Adrenal gland (tissue), 12 donors: ENCODE data around the gene VEPH1. TPM values are rescaled to one million over a fixed set of nuclear protein-coding genes. Genes with fewer than 3 reads are reported as not detected.
A peak's percentile ranks its signal among the peaks of the same experiment; 100 is the strongest.

Experiments
- DNase-seq, 7 donors: peaks; one replicate each; pipeline ENCODE4 v3.0.0-alpha.2; 2019 to 2020
- H3K27ac ChIP-seq, 5 donors: fragments of 200-600 bp; sonication (generic) in 4 of 5; 1 replicate in 3 of 5; 2 replicates in 2 of 5; pipeline versions ENCODE4 v1.5.1 to v1.8.0; 2016 to 2020; ENCODE audit warnings: mild to moderate bottlenecking in 1 of 5
- H3K27me3 ChIP-seq: fragments of 200-600 bp; 2 replicates; pipeline ENCODE4 v1.8.0; 2021
- H3K36me3 ChIP-seq, 2 donors: fragments of 200-600 bp; replicated peaks in 1 of 2; 1 replicate in 1 of 2; 2 replicates in 1 of 2; pipeline versions ENCODE4 v1.5.1 to v1.8.0; 2018 to 2022
- H3K4me1 ChIP-seq, 2 donors: fragments of 200-600 bp; replicated peaks in 1 of 2; 1 replicate in 1 of 2; 2 replicates in 1 of 2; pipeline versions ENCODE4 v1.5.1 to v1.8.0; 2018 to 2021
- H3K4me3 ChIP-seq, 4 donors: fragments of 200-600 bp; sonication (generic) in 3 of 4; one replicate each; pipeline ENCODE4 v1.5.1; 2016 to 2018
- H3K9me3 ChIP-seq, 3 donors: fragments of 200-600 bp; sonication (generic) in 1 of 3; replicated peaks in 1 of 3; 1 replicate in 2 of 3; 2 replicates in 1 of 3; pipeline versions ENCODE4 v1.5.1 to v1.8.0; 2016 to 2021
- CTCF ChIP-seq, 6 experiments: fragments of 450-650 bp in 4 of 6; fragments of 200-600 bp in 2 of 6; sonication (generic) in 1 of 6; IDR thresholded peaks; 1 replicate in 5 of 6; 2 replicates in 1 of 6; pipeline versions ENCODE4 v1.5.1 to v1.8.0; 2016 to 2021; ENCODE audit warnings: antibody characterized with exemption in 6 of 6, mild to moderate bottlenecking in 2 of 6, moderate library complexity in 1 of 6
- POLR2A ChIP-seq, 2 donors: fragments of 450-650 bp; IDR thresholded peaks; one replicate each; pipeline ENCODE4 v1.6.1; 2017; ENCODE audit warnings: antibody characterized with exemption in 2 of 2, mild to moderate bottlenecking in 2 of 2, moderate library complexity in 1 of 2
- WGBS, 4 donors: extraction: QIAGEN DNeasy Blood & Tissue Kit in 2 of 4; methylation state at CpG; one replicate each; pipeline versions ENCODE4 v1.1.5 to v1.1.7; 2013 to 2017; 5-methylcytosine and 5-hydroxymethylcytosine counted together
- intact Hi-C, 2 donors: fragments of 100-400 bp; cut with DNase I; formaldehyde crosslinking; loops; one replicate each; pipeline versions ENCODE4 v1.14.1 to v1.15.0; 2022 to 2023
- polyA plus RNA-seq, 3 donors: library from polyadenylated mRNA; stranded (reverse); fragments of 200-250 nt in 2 of 3; fragments of 350-450 nt in 1 of 3; fragmentation: Illumina TruSeq in 1 of 3; extraction: RNeasy Lipid Tissue Mini Kit (QIAGEN cat#74804) in 1 of 3; gene quantifications; one replicate each; pipeline ENCODE4 v1.2.3, GENCODE V29; 2013 to 2014
- total RNA-seq, 9 donors: library from RNA; depleted of rRNA in 4 of 9; stranded (reverse); fragments of >200 nt in 4 of 9; fragments of 120-200 nt in 1 of 9; fragmentation: NEBNext Ultra II Directional in 1 of 9; extraction: Animal tissue kit (Norgen Biotek cat#: 25700) in 1 of 9; gene quantifications; one replicate each; pipeline versions ENCODE4 v1.1.0 to v1.2.4, GENCODE V29; 2013 to 2023
- donor health status: healthy with polysubstance abuse.
- donor health status: Bipolar disorder and iron deficiency.
- donor health status: DM: yes; HTN: yes; CAD: no.
- donor health status: DM: no; HTN: no; CAD: no.
- donor health status: DM: no; HTN: no; CAD: no.
- donor health status: DM: yes; HTN: yes; CAD: no.

The VEPH1 gene
- total and polyA plus RNA-seq, 12 donors = 16.0 to 124 (median 55.2) TPM

GRCh38 chr3:157498371-157498770 is 4.8 kb downstream of the VEPH1 start:
- DNase-seq = no peak
- Histone ChIP-seq H3K27me3 (no peaks in the 10 kb centered on the region), H3K4me1 (peaks cover 11 to 21% of the 10 kb centered on the region in 2 donors), H3K9me3 (no peaks in the 10 kb centered on the region), H3K4me3 (no peak overlapping the region), H3K36me3 (no peaks in the 10 kb centered on the region), H3K27ac (peak overlapping the region in 2 of 5 donors; percentile 3 to 78)
- intact Hi-C loops = loop anchor here in 1 of 2 donors (10.0 kb wide), 1 partner anchor 294 kb away; no protein-coding TSS in a partner anchor
- TF ChIP-seq CTCF (IDR thresholded peaks at IDR 0.05) (no peak), POLR2A (IDR thresholded peaks at IDR 0.05) (no peak)

GRCh38 chr3:157495846-157496245 is 7.4 kb downstream of the VEPH1 start:
- Histone ChIP-seq H3K4me3 (no peak overlapping the region), H3K4me1 (peaks cover 14 to 33% of the 10 kb centered on the region in 2 donors), H3K27me3 (no peaks in the 10 kb centered on the region), H3K9me3 (no peaks in the 10 kb centered on the region), H3K36me3 (no peaks in the 10 kb centered on the region), H3K27ac (no peak overlapping the region)
- TF ChIP-seq CTCF (IDR thresholded peaks at IDR 0.05) = no peak
- no peak for TF ChIP-seq POLR2A (IDR thresholded peaks at IDR 0.05)
- intact Hi-C loops = loop anchor here (2.0 to 10.0 kb wide), 2 partner anchors 291 to 293 kb away; no protein-coding TSS in a partner anchor
- 63 to 93% (median 91%) methylated on average over 3 of the region's 3 CpGs for WGBS, 4 donors
- DNase-seq = no peak

- no peak for DNase-seq
- 45 to 80% (median 70%) methylated on average over 3 of the region's 3 CpGs for WGBS, 4 donors
- Histone ChIP-seq H3K36me3 (no peaks in the 10 kb centered on the region), H3K4me1 (peaks cover 6 to 22% of the 10 kb centered on the region in 2 donors), H3K9me3 (no peaks in the 10 kb centered on the region), H3K4me3 (no peak overlapping the region), H3K27me3 (no peaks in the 10 kb centered on the region), H3K27ac (no peak overlapping the region)
- TF ChIP-seq POLR2A (IDR thresholded peaks at IDR 0.05) = no peak
- no peak for TF ChIP-seq CTCF (IDR thresholded peaks at IDR 0.05)
- intact Hi-C loops = loop anchor here (2.0 to 10.0 kb wide), 2 partner anchors 290 to 292 kb away; no protein-coding TSS in a partner anchor
Measured at GRCh38 chr3:157494581-157495281, 8.5 kb downstream of the VEPH1 start.

GRCh38 chr3:157493627-157494550 is 9.3 kb downstream of the VEPH1 start:
- no peaks in the 10 kb centered on the region for H3K36me3 ChIP-seq
- no peaks in the 10 kb centered on the region for H3K27me3 ChIP-seq
- peak; percentile 52 to 76 (median 72) for TF ChIP-seq CTCF (IDR thresholded peaks at IDR 0.05)
- TF ChIP-seq POLR2A (IDR thresholded peaks at IDR 0.05) = no peak
- DNase-seq = no peak
- H3K9me3 ChIP-seq = no peaks in the 10 kb centered on the region
- intact Hi-C loops = loop anchor here (2.0 to 10.0 kb wide), 2 partner anchors 289 to 291 kb away; no protein-coding TSS in a partner anchor
- peak overlapping the region in 2 of 5 donors; percentile 53 to 65 for H3K27ac ChIP-seq
- WGBS, 4 donors = 64 to 73% (median 72%) methylated on average over 5 of the region's 5 CpGs
- H3K4me1 ChIP-seq = peaks cover 5 to 14% of the 10 kb centered on the region in 2 donors
- no peak overlapping the region for H3K4me3 ChIP-seq
